K562 (cell line): ENCODE data around the gene MAGEB4. TPM values are rescaled to one million over a fixed set of nuclear protein-coding genes. Genes with fewer than 3 reads are reported as not detected.

Experiments
- ETV5 ChIP-seq: sonication (generic); formaldehyde crosslinking; IDR thresholded peaks from 2 replicates; pipeline ENCODE4 v1.4.0; 2020; ENCODE audit warnings: low read depth, mild to moderate bottlenecking, missing genetic modification reagents
- PCBP1 ChIP-seq: fragments of 200-400 bp; formaldehyde crosslinking; IDR thresholded peaks from 2 replicates; pipeline ENCODE4 v1.6.1; 2018; ENCODE audit warnings: mild to moderate bottlenecking, low read depth, low read length; ENCODE audit not compliant: poor library complexity, severe bottlenecking
- PRMT5 ChIP-seq: sonication (generic); formaldehyde crosslinking; IDR thresholded peaks from 2 replicates; pipeline ENCODE4 v1.5.0; 2020; ENCODE audit warnings: missing genetic modification reagents
- RFX7 ChIP-seq: fragments of 250-450 bp; sonication (Bioruptor Pico); IDR thresholded peaks from 2 replicates; pipeline ENCODE4 v1.5.1; 2021; ENCODE audit warnings: mild to moderate bottlenecking
- WHSC1 ChIP-seq: IDR thresholded peaks from one replicate; pipeline ENCODE4 v1.6.1; 2012; ENCODE audit warnings: low read length, control low read depth, inconsistent platforms
- ZC3H11A ChIP-seq: IDR thresholded peaks from 2 replicates; pipeline ENCODE4 v1.6.1; 2012; ENCODE audit warnings: low read depth, low read length, improper control_type of control experiment
- ZNF644 ChIP-seq: fragments of 200-800 bp; sonication (Bioruptor generic); IDR thresholded peaks from 2 replicates; pipeline ENCODE4 v1.6.1; 2016; ENCODE audit warnings: low read depth, missing genetic modification characterization, missing compliant biosample characterization
- polyA plus RNA-seq, 8 experiments: library from polyadenylated mRNA; depleted of rRNA in 4 of 8; stranded (reverse) in 5 of 8; unstranded in 3 of 8; fragments of >200 nt; fragmentation: Nextera tagmentation in 2 of 8; fragmentation: Illumina TruSeq in 1 of 8; extraction: Ambion mirVana in 2 of 8; extraction: Trizol in 1 of 8; gene quantifications; 2 replicates each; pipeline versions ENCODE4 v1.2.1 to v1.2.3, GENCODE V29; 2011 to 2014; ENCODE audit warnings: inconsistent platforms in 1 of 8, missing spikeins in 1 of 8
- total RNA-seq, 7 experiments: library from RNA; depleted of rRNA in 6 of 7; stranded (reverse); fragments of >200 nt in 6 of 7; fragmentation: Illumina TruSeq in 2 of 7; extraction: Trizol in 2 of 7; gene quantifications; 2 replicates each; pipeline versions ENCODE4 v1.2.1 to v1.2.3, GENCODE V29; 2011 to 2021; ENCODE audit warnings: low replicate concordance in 1 of 7
- TF ChIP-seq, protein P1 (sequence below): fragments of 250-450 bp; sonication (Bioruptor Pico); IDR thresholded peaks from 2 replicates; pipeline ENCODE4 v1.4.0; 2020; ENCODE audit warnings: mild to moderate bottlenecking, moderate library complexity
- TF ChIP-seq, protein P2 (sequence below): fragments of 450-650 bp; formaldehyde crosslinking; conservative IDR thresholded peaks from 2 replicates; pipeline ENCODE4 v1.4.0; 2022; ENCODE audit warnings: mild to moderate bottlenecking, missing genetic modification characterization
- TF ChIP-seq, protein P3 (sequence below): fragments of 450-650 bp; IDR thresholded peaks from one replicate; pipeline ENCODE4 v1.6.1; 2018; ENCODE audit warnings: mild to moderate bottlenecking, moderate library complexity; ENCODE audit not compliant: partially characterized antibody
- TF ChIP-seq, protein P4 (sequence below), 2 experiments: fragments of 450-650 bp in 1 of 2; sonication (generic) in 1 of 2; formaldehyde crosslinking in 1 of 2; IDR thresholded peaks; 2 replicates each; pipeline versions ENCODE4 v1.7.1 to v1.9.0; 2016 to 2022; ENCODE audit warnings: inconsistent platforms in 1 of 2, mild to moderate bottlenecking in 1 of 2, missing genetic modification reagents in 1 of 2

Gene MAGEB4
- total and polyA plus RNA-seq, 9 of the 15 experiments (the other 6 are each of a cell fraction or from before 2014, with no cell fraction given) = 0.04 to 0.09 (median 0.06) TPM; not detected in 6

DNA sequence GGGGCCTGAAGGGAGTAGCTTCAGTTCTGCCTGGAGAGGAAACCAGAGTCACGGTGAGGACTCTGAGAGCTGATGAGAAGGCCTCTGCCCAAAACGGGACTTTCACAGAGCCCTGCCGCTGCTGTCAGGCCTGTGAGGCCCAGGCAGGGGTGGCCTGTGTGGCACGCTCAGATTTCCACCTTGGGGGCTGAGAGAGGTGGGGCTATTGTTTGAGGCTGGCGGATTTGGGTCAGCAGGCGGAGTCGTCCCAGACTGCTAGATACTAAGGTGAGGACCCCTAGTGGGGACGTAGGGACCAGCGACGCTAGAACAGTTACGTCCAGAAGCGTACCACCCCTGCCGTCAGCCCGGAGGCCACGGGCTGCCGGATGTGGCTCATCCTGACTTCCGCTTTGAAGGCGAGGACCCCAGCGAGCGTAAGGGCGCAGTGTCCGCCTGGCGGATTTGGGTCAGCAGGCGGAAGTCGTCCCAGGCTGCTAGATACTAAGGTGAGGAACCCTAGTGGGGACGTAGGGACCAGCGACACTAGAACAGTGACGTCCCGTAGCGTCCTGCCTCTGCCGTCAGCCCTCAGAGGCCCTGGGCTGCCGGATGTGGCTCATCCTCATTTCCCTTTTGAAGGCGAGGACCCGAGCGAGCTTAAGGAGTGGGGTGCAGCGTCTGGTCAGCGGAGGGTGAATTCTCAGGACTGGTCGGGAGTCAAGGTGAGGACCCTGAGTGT lies 5.1 kb downstream of the MAGEB4 start, which contains the start of gene MAGEB1 (continued):
- TF ChIP-seq, protein P1, sequence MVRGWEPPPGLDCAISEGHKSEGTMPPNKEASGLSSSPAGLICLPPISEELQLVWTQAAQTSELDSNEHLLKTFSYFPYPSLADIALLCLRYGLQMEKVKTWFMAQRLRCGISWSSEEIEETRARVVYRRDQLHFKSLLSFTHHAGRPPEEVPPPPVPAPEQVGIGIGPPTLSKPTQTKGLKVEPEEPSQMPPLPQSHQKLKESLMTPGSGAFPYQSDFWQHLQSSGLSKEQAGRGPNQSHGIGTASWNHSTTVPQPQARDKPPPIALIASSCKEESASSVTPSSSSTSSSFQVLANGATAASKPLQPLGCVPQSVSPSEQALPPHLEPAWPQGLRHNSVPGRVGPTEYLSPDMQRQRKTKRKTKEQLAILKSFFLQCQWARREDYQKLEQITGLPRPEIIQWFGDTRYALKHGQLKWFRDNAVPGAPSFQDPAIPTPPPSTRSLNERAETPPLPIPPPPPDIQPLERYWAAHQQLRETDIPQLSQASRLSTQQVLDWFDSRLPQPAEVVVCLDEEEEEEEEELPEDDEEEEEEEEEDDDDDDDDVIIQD (CRISPR knock-in tag) = no peak
- TF ChIP-seq ZC3H11A (no peak), WHSC1 (no peak), RFX7 (CRISPR knock-in tag) (no peak), PRMT5 (CRISPR knock-in tag) (no peak), ETV5 (peak; percentile 72; the same call in 1 of the 2 replicates), ZNF644 (peak; percentile 72; the same call in 1 of the 2 replicates), PCBP1 (no peak)
- TF ChIP-seq, protein P2, sequence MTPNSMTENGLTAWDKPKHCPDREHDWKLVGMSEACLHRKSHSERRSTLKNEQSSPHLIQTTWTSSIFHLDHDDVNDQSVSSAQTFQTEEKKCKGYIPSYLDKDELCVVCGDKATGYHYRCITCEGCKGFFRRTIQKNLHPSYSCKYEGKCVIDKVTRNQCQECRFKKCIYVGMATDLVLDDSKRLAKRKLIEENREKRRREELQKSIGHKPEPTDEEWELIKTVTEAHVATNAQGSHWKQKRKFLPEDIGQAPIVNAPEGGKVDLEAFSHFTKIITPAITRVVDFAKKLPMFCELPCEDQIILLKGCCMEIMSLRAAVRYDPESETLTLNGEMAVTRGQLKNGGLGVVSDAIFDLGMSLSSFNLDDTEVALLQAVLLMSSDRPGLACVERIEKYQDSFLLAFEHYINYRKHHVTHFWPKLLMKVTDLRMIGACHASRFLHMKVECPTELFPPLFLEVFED (CRISPR knock-in tag) = no peak
- TF ChIP-seq, protein P3, sequence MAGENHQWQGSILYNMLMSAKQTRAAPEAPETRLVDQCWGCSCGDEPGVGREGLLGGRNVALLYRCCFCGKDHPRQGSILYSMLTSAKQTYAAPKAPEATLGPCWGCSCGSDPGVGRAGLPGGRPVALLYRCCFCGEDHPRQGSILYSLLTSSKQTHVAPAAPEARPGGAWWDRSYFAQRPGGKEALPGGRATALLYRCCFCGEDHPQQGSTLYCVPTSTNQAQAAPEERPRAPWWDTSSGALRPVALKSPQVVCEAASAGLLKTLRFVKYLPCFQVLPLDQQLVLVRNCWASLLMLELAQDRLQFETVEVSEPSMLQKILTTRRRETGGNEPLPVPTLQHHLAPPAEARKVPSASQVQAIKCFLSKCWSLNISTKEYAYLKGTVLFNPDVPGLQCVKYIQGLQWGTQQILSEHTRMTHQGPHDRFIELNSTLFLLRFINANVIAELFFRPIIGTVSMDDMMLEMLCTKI = no peak
- TF ChIP-seq, protein P4, sequence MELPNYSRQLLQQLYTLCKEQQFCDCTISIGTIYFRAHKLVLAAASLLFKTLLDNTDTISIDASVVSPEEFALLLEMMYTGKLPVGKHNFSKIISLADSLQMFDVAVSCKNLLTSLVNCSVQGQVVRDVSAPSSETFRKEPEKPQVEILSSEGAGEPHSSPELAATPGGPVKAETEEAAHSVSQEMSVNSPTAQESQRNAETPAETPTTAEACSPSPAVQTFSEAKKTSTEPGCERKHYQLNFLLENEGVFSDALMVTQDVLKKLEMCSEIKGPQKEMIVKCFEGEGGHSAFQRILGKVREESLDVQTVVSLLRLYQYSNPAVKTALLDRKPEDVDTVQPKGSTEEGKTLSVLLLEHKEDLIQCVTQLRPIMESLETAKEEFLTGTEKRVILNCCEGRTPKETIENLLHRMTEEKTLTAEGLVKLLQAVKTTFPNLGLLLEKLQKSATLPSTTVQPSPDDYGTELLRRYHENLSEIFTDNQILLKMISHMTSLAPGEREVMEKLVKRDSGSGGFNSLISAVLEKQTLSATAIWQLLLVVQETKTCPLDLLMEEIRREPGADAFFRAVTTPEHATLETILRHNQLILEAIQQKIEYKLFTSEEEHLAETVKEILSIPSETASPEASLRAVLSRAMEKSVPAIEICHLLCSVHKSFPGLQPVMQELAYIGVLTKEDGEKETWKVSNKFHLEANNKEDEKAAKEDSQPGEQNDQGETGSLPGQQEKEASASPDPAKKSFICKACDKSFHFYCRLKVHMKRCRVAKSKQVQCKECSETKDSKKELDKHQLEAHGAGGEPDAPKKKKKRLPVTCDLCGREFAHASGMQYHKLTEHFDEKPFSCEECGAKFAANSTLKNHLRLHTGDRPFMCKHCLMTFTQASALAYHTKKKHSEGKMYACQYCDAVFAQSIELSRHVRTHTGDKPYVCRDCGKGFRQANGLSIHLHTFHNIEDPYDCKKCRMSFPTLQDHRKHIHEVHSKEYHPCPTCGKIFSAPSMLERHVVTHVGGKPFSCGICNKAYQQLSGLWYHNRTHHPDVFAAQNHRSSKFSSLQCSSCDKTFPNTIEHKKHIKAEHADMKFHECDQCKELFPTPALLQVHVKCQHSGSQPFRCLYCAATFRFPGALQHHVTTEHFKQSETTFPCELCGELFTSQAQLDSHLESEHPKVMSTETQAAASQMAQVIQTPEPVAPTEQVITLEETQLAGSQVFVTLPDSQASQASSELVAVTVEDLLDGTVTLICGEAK (IDR thresholded peaks at IDR 0.05) = peak; percentile 92
- TF ChIP-seq, protein P4 (CRISPR knock-in tag; IDR thresholded peaks at IDR 0.05) = no peak
